GM12872 (cell line): ENCODE data around the gene CCDC40.

Source experiments
- CTCF ChIP-seq: IDR thresholded peaks from 3 replicates; pipeline ENCODE4 v1.5.1; 2011; ENCODE audit warnings: low read depth, mild to moderate bottlenecking, low read length, moderate library complexity; ENCODE audit not compliant: insufficient read depth

CCDC40 gene

GRCh38 chr17:80071116-80071841, 34.8 kb downstream of the CCDC40 start:
- TF ChIP-seq CTCF: no peak

- TF ChIP-seq CTCF: no peak
Observed at GRCh38 chr17:80072410-80072809, 36.0 kb downstream of the CCDC40 start.

- no peak for TF ChIP-seq CTCF
Observed at GRCh38 chr17:80080081-80080480, 43.6 kb downstream of the CCDC40 start.

GRCh38 chr17:80081596-80081995, 45.2 kb downstream of the CCDC40 start:
- TF ChIP-seq CTCF: no peak

- TF ChIP-seq CTCF: peak; percentile 77
Observed at GRCh38 chr17:80082403-80083135, 46.1 kb downstream of the CCDC40 start.

GRCh38 chr17:80083136-80083661, 46.8 kb downstream of the CCDC40 start:
- no peak for TF ChIP-seq CTCF

- TF ChIP-seq CTCF: no peak
Observed at GRCh38 chr17:80084773-80085172, 48.3 kb downstream of the CCDC40 start.
